ENCODE data around the gene ZNF740.
"Not testable (repeated sequence)": the region's sequence is repeated elsewhere in the genome, so short reads cannot be mapped to it uniquely, and the experiment has no call there.

- not testable (repeated sequence) for TF ChIP-seq POLR2AphosphoS5, CTCF (IDR thresholded peaks at IDR 0.05)
Observed at GRCh38 chr12:53163008-53163407, 17.5 kb upstream of the ZNF740 start.

All from gastroesophageal sphincter (tissue), 3 donors.